ENCODE data around the gene NFATC2.

DNA sequence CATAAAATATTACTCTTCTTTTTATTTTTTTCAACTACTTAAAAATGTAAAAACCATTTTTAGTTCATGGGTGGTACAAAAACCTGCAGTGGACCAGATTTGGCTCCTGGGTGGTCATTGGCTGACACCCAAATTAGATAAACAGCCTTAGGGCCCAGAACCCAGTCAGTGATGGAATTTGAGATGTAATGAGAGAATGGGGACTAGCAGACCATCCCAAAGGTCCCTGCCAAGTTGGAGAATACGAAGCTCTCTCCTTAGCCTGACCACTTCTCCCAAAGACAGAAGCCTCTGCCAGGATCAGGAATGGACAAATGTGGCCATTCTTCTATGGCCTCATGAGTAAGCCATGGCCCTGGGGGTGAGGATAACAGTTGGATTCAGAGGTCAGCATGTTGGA lies 194.7 kb downstream of the NFATC2 start:
- TF ChIP-seq MEF2A (IDR thresholded peaks at IDR 0.05; ENCODE audit: borderline replicate concordance, low read depth) (no peak), EZH2phosphoT487 (IDR thresholded peaks at IDR 0.05; ENCODE audit: borderline replicate concordance, low read depth) (no peak), POLR2AphosphoS5 (IDR thresholded peaks at IDR 0.05; ENCODE audit: low read depth, low read length) (no peak), CTCF (IDR thresholded peaks at IDR 0.05) (no peak), PBX3 (IDR thresholded peaks at IDR 0.05) (no peak)
- TF ChIP-seq, protein P1, sequence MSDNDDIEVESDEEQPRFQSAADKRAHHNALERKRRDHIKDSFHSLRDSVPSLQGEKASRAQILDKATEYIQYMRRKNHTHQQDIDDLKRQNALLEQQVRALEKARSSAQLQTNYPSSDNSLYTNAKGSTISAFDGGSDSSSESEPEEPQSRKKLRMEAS (IDR thresholded peaks at IDR 0.05; ENCODE audit: low read depth): no peak
